HG03457 (cell line): Measurements from ENCODE around the gene HOXD8.

ENCODE experiments used
- ATAC-seq: cut with Tn5 transposase; IDR thresholded peaks from one replicate; pipeline ENCODE4 v1.9.1; 2021; ENCODE audit warnings: moderate number of reproducible peaks; ENCODE audit not compliant: unreplicated experiment

HOXD8 gene

GRCh38 chr2:176102309-176102866 is 27.1 kb upstream of the HOXD8 start:
- ATAC-seq = no peak

DNA sequence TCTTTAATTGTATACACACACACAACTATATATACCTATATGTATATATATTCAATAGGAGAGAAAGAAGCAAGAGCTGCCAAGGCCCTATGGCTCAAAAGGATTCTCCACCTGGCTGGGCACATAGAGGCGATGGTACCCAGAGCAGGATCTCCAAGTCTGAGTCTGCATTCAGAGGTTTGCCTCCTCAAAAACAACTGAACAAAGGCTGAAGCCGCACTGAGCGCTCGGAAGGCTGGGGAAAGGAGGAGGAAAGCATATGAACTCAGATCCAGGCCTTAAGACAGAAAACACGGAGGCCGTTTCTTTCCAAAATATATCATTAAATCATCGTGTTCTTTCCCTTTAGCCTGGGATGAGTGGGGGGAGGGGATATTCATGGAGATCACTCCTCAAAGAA is 26.3 kb upstream of the HOXD8 start:
- ATAC-seq = no peak

DNA sequence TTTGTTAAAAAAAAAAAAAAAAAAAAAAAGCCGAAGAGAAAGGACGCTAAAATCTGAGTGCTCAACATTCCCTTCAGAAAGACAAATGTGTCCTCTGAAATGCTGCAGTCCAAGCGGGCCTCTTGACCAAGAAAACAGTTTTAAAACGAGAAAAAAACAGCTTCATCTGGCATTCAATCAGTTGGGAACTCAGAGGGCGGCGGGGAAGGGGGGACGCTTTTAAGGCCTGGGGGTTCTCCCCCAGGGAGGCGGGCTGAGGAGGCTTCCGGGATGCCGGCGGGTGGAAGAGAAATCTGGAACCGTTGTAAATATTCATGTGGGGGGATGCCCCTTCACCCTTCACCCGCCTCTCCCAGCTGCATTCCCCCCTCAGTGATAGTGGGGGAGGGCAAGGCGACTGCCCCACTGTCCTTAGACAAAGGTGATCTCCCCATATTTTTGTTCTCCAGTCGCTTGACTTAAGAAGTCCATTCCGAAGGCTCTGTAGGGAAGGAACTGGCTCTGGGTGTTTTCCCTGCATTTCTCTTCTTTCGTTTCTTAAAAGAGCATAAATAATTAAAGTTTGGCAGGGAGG is 25.7 kb upstream of the HOXD8 start:
- no peak for ATAC-seq

- no peak for ATAC-seq
These were observed 25.0 kb upstream of the HOXD8 start for GRCh38 chr2:176104316-176105077.

- ATAC-seq = no peak
These were observed 24.3 kb upstream of the HOXD8 start for GRCh38 chr2:176105078-176105729.

- no peak for ATAC-seq
These were observed 23.6 kb upstream of the HOXD8 start for GRCh38 chr2:176105730-176106580.

- ATAC-seq = no peak
These were observed 22.6 kb upstream of the HOXD8 start, which contains the start of gene HOXD11 for GRCh38 chr2:176106581-176107539. Gene HOXD11 (plus strand): TSS chr2:176107280. CDS start chr2:176107356, 76 bp downstream.

DNA sequence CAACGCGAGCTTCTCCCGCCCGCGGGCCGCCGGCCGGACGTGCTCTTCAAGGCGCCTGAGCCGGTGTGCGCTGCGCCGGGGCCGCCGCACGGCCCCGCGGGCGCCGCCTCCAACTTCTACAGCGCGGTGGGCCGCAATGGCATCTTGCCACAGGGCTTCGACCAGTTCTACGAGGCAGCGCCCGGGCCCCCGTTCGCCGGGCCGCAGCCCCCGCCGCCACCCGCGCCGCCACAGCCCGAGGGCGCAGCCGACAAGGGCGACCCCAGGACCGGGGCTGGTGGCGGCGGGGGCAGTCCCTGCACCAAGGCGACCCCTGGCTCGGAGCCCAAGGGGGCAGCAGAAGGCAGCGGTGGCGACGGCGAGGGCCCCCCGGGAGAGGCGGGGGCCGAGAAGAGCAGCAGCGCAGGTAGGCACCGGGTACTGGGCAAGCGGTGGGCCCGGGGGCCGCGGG is 21.7 kb upstream of the HOXD8 start:
- no peak for ATAC-seq

DNA sequence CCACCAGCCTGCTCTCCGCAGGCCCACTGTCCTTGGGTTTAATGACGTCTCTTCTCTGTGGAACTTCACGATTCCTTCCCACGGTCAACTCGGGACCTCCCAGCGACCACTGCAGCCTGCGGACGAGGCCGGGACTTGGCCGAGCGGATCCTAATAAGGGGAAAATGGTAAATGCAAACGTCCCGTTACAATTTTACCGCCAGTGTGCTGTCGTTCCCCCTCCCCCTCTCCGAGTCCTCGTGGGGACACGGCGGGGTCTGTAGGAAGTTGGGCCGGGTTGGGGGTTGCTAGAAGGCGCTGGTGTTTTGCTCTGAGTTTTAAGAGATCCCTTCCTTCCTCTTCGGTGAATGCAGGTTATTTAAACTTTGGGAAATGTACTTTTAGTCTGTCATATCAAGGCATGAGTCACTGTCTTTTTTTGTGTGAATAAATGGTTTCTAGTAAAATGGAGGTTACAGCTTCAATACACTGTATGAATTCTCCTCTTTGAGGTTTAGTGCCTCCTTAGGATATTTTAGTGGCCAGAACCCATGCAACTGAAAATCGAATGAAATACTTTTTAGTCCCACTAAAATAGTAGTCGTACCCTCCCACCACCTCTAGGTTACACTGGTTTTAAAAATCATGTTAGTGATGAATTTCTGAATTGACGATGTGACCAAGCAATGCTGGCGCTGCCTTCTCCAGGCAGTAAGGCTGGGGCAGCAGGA is 20.2 kb upstream of the HOXD8 start:
- no peak for ATAC-seq

DNA sequence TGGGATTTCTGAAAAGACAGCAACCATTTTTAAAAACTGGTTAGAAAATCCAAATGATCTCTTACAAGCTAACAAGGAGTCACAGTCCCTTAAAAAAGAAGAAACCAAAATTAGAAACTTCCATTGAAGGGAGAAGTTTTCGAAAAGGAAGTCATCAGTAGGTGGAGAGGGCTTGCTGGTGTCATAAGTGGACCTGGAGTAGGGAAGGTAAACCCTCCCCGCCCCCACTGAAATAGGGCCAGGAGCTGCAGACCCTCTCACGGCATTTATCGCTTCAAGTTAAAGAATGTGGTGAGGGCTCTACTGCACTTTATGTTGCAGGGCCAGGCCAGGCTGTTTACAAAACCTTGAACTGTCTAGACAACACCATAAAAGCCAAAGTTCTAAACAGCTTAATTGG is 19.6 kb upstream of the HOXD8 start:
- no peak for ATAC-seq

GRCh38 chr2:176110415-176111308 is 18.8 kb upstream of the HOXD8 start:
- ATAC-seq = no peak

- no peak for ATAC-seq
These were observed 18.2 kb upstream of the HOXD8 start for GRCh38 chr2:176111309-176111663.

- no peak for ATAC-seq
These were observed 17.6 kb upstream of the HOXD8 start for GRCh38 chr2:176111846-176112374.

DNA sequence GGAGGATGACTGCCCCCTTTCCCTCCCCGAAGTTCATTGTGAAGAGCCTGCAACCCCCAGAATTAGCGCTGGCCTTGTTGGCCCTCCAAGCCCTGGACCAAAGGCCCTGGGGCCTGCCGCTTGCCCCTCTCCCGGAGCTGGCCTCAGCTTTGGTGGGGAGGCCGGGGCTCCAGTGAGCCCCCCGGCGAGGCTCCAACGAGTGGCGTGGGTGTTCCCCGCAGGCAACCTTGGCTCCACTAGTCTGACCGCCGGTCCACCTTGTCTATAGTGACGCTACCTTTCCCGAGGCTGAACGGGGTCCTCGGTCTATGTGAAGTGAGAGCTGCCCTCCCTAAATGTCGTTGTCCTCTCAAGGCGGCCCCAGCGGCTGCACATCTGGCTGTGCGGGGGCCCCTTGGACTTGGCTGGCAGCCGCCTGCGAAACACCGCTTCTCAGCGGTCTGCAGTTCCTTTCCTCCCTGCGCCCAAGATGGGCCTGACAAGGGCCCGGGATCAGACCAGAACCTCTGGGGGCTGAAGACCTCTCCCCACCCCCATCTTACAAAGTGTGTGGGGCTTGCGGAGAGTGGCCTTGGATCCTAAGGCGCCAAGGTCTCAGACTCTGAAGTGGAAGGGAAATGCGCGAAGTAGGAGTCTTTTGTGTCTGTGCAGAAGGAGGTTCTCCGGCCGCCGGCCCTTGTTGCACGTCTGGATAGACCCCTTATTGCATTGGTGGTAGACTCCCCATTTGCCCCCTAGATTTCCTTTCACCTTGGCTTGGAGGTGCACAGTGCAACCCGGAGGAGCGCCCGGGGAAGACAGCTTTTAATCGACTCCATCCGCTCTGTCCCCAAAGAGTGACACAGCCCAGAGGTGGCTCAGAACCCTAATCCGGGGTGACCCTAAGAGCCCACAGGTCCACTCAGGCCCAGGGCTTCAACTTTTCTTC is 16.9 kb upstream of the HOXD8 start:
- ATAC-seq = no peak

GRCh38 chr2:176114120-176114929 is 15.2 kb upstream of the HOXD8 start:
- no peak for ATAC-seq
